Liver (tissue), 3 donors: ENCODE results near the gene DYRK1A.

Source experiments
- FOXA1 ChIP-seq: IDR thresholded peaks from 2 replicates; pipeline ENCODE4 v1.6.1; 2016; ENCODE audit warnings: antibody characterized with exemption
- HNF4G ChIP-seq: IDR thresholded peaks from 2 replicates; pipeline ENCODE4 v1.6.1; 2016; ENCODE audit warnings: antibody characterized with exemption
- RAD21 ChIP-seq, 2 donors: IDR thresholded peaks; 2 replicates each; pipeline ENCODE4 v1.6.1; 2016; ENCODE audit warnings: antibody characterized with exemption in 2 of 2, mild to moderate bottlenecking in 2 of 2
- TF ChIP-seq, protein P1 (sequence below): fragments of 150-350 bp; IDR thresholded peaks from 2 replicates; pipeline ENCODE4 v1.5.1; 2017; ENCODE audit warnings: improper control_type of control experiment, low read depth, low read length; ENCODE audit not compliant: missing input control
- TF ChIP-seq, protein P2 (sequence below): IDR thresholded peaks from 2 replicates; pipeline ENCODE4 v1.6.1; 2016; ENCODE audit warnings: antibody characterized with exemption
- TF ChIP-seq, protein P3 (sequence below): IDR thresholded peaks from 2 replicates; pipeline ENCODE4 v1.6.1; 2016; ENCODE audit warnings: antibody characterized with exemption, mild to moderate bottlenecking
- donor health status: healthy.
- donor health status: healthy.

DNA sequence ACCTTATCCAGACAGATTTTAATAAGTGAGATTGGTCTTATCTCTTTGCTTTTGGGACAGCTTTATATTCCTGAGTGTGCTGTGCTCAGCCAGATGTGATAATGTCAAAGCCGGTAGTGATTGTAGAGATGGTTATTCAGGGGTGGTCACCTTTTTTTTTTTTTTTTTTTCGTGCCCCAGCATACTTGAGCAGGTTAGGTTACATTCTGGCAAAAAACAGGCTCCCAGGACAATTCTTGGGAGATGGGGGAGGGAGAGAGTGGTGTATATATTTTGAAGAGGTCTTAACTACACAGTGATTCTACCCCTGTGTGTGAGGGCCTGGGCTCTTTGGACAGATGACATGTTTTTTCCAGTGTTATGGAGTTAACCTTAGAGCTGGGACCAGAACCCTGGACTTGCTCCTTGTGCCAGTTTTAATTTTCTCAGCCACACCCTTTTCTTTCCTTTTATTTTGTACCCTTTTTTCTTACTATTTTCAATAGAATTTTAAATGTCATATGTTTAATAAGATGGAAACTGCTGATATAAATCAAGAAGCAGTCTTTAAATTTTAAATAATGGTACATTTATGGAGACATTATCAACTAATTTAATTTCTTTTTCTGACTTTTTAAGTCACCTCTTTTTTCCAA is 88.4 kb downstream of the DYRK1A start:
- TF ChIP-seq, protein P1, sequence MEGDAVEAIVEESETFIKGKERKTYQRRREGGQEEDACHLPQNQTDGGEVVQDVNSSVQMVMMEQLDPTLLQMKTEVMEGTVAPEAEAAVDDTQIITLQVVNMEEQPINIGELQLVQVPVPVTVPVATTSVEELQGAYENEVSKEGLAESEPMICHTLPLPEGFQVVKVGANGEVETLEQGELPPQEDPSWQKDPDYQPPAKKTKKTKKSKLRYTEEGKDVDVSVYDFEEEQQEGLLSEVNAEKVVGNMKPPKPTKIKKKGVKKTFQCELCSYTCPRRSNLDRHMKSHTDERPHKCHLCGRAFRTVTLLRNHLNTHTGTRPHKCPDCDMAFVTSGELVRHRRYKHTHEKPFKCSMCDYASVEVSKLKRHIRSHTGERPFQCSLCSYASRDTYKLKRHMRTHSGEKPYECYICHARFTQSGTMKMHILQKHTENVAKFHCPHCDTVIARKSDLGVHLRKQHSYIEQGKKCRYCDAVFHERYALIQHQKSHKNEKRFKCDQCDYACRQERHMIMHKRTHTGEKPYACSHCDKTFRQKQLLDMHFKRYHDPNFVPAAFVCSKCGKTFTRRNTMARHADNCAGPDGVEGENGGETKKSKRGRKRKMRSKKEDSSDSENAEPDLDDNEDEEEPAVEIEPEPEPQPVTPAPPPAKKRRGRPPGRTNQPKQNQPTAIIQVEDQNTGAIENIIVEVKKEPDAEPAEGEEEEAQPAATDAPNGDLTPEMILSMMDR, result no peak
- TF ChIP-seq, protein P2, sequence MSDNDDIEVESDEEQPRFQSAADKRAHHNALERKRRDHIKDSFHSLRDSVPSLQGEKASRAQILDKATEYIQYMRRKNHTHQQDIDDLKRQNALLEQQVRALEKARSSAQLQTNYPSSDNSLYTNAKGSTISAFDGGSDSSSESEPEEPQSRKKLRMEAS, result no peak
- TF ChIP-seq RAD21 (IDR thresholded peaks at IDR 0.05), result no peak
- no peak for TF ChIP-seq HNF4G
- no peak for TF ChIP-seq FOXA1
- TF ChIP-seq, protein P3, sequence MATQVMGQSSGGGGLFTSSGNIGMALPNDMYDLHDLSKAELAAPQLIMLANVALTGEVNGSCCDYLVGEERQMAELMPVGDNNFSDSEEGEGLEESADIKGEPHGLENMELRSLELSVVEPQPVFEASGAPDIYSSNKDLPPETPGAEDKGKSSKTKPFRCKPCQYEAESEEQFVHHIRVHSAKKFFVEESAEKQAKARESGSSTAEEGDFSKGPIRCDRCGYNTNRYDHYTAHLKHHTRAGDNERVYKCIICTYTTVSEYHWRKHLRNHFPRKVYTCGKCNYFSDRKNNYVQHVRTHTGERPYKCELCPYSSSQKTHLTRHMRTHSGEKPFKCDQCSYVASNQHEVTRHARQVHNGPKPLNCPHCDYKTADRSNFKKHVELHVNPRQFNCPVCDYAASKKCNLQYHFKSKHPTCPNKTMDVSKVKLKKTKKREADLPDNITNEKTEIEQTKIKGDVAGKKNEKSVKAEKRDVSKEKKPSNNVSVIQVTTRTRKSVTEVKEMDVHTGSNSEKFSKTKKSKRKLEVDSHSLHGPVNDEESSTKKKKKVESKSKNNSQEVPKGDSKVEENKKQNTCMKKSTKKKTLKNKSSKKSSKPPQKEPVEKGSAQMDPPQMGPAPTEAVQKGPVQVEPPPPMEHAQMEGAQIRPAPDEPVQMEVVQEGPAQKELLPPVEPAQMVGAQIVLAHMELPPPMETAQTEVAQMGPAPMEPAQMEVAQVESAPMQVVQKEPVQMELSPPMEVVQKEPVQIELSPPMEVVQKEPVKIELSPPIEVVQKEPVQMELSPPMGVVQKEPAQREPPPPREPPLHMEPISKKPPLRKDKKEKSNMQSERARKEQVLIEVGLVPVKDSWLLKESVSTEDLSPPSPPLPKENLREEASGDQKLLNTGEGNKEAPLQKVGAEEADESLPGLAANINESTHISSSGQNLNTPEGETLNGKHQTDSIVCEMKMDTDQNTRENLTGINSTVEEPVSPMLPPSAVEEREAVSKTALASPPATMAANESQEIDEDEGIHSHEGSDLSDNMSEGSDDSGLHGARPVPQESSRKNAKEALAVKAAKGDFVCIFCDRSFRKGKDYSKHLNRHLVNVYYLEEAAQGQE, result no peak
